ENCODE measurements around the gene KRTAP10-12. TPM values are rescaled to one million over a fixed set of nuclear protein-coding genes. Genes with fewer than 3 reads are reported as not detected.

The KRTAP10-12 gene
- total and polyA plus RNA-seq, 2 of the 13 experiments (the other 11 are each of a cell fraction or from before 2014, with no cell fraction given): not detected

DNA sequence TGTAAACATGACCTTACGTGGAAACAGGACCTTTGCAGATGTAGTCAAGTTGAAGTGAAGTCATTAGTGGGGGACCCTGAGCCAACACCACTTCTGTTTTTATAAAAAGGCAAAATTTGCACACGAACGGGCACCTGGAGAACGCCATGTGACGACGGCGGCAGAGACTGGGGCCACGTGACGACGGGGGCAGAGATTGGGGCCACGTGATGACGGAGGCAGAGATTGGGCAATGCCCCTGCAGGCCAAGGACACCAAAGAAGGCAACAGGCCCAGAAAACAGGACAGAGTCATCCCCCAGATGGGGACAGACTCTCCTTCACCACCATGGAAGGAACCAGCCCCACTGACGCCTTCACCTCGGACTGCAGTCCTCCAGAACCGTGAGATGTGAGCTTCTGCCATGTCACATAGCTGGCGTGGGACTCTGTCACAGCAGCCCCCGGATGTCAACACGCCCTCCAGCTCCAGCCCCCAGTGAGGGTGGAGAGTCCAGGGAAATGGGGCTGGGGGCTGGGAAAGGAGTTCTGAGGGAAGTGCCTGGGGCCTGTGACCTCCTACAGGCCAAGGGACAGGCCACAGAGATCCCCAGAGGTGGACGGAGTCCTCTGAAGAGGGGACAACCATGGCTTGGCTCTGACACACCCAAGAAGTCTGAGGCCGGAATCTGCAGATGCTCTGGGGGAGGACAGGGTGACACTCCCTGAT is 46.6 kb upstream of the KRTAP10-12 start (continued):
- no peak for TF ChIP-seq HMG20A (CRISPR knock-in tag; IDR thresholded peaks at IDR 0.05; ENCODE audit: borderline replicate concordance)
- TF ChIP-seq DRAP1 (CRISPR knock-in tag; IDR thresholded peaks at IDR 0.05): no peak
- no peak for TF ChIP-seq SMYD3 (CRISPR knock-in tag; IDR thresholded peaks at IDR 0.05)
- TF ChIP-seq, protein P1, sequence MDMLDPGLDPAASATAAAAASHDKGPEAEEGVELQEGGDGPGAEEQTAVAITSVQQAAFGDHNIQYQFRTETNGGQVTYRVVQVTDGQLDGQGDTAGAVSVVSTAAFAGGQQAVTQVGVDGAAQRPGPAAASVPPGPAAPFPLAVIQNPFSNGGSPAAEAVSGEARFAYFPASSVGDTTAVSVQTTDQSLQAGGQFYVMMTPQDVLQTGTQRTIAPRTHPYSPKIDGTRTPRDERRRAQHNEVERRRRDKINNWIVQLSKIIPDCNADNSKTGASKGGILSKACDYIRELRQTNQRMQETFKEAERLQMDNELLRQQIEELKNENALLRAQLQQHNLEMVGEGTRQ (IDR thresholded peaks at IDR 0.05; ENCODE audit: low read depth, low read length): peak; percentile 57
- TF ChIP-seq, protein P1 (CRISPR knock-in tag; IDR thresholded peaks at IDR 0.05; ENCODE audit: borderline replicate concordance): peak; percentile 63; the same call in 1 of the 2 replicates
- no peak for TF ChIP-seq BORCS8-MEF2B (CRISPR knock-in tag; IDR thresholded peaks at IDR 0.05)
- no peak for TF ChIP-seq ZNF615 (CRISPR knock-in tag; IDR thresholded peaks at IDR 0.05; ENCODE audit: borderline replicate concordance)

GRCh38 chr21:44650973-44651675 is 45.8 kb upstream of the KRTAP10-12 start:
- H3K9ac ChIP-seq (ENCODE audit: insufficient read depth, low read depth, low read length): no peak overlapping the region
- H3K4me3 ChIP-seq (replicated peaks in 1 of 3; ENCODE audit: insufficient read depth in 1 of 3, low read depth in 2 of 3, low read length in 3 of 3): no peak overlapping the region
- in situ Hi-C loops (cut with HindIII; ENCODE audit: extremely low pct_ligation_motif_present, low pct_unique_long_range_greater_than_20kb) (no loop called here), intact Hi-C loops (cut with micrococcal nuclease; ENCODE audit: unreplicated experiment) (no loop called here)
- BruUV-seq (replicated peaks): no TSS peak
- DNase-seq (ENCODE audit: low spot score) (no peak), ATAC-seq (no peak), FAIRE-seq (no peak)
- peaks cover 1% of the 10 kb centered on the region; the same call in 1 of the 2 replicates for H3K9me3 ChIP-seq (ENCODE audit: low read length)
- POLR2A ChIA-PET: no interaction called here
- H3K27ac ChIP-seq (ENCODE audit: extremely low read length, insufficient read depth, low read length): no peak overlapping the region
- no peak overlapping the region for H3K4me2 ChIP-seq (ENCODE audit: low read depth, low read length)
- 43% methylated on average over 5 of the region's 12 CpGs for WGBS (ENCODE audit: low lambda C conversion rate)
- no peaks in the 10 kb centered on the region for H3K36me3 ChIP-seq (replicated peaks in 1 of 2; ENCODE audit: control insufficient read depth in 1 of 2, insufficient read depth in 2 of 2, low read length in 2 of 2)
- CTCF ChIA-PET (ENCODE audit: low intra/inter-chr PET ratio, low total read pairs): no interaction called here
- no peak overlapping the region for H2AFZ ChIP-seq (ENCODE audit: low read length)
- H3K27me3 ChIP-seq (ENCODE audit: control insufficient read depth in 1 of 2, insufficient read depth in 2 of 2, low read length in 2 of 2): peaks cover 5 to 40% of the 10 kb centered on the region in 2 experiments; a peak in 4 of 5 replicates
- H4K20me1 ChIP-seq (ENCODE audit: insufficient read depth, low read length): no peaks in the 10 kb centered on the region
- 0 out of 2 replicates have a peak, but pooled peaks have one; percentile 2 for TF ChIP-seq HES4 (CRISPR knock-in tag; IDR thresholded peaks at IDR 0.05; ENCODE audit: borderline replicate concordance)
- TF ChIP-seq MAF1 (CRISPR knock-in tag; IDR thresholded peaks at IDR 0.05; ENCODE audit: borderline replicate concordance): no peak
- no peaks in the 10 kb centered on the region for H3K4me1 ChIP-seq (ENCODE audit: insufficient read depth, low read length)
- no peaks in the 10 kb centered on the region for H3K79me2 ChIP-seq (ENCODE audit: insufficient read depth, low read length)
